GM21723 (cell line): ENCODE measurements around the gene CES2.
A peak's percentile ranks its signal among the peaks of the same experiment; 100 is the strongest.

Experiments
- ATAC-seq: cut with Tn5 transposase; IDR thresholded peaks from one replicate; pipeline ENCODE4 v1.9.1; 2021; ENCODE audit warnings: mild to moderate bottlenecking, moderate library complexity; ENCODE audit not compliant: unreplicated experiment

Gene CES2

DNA sequence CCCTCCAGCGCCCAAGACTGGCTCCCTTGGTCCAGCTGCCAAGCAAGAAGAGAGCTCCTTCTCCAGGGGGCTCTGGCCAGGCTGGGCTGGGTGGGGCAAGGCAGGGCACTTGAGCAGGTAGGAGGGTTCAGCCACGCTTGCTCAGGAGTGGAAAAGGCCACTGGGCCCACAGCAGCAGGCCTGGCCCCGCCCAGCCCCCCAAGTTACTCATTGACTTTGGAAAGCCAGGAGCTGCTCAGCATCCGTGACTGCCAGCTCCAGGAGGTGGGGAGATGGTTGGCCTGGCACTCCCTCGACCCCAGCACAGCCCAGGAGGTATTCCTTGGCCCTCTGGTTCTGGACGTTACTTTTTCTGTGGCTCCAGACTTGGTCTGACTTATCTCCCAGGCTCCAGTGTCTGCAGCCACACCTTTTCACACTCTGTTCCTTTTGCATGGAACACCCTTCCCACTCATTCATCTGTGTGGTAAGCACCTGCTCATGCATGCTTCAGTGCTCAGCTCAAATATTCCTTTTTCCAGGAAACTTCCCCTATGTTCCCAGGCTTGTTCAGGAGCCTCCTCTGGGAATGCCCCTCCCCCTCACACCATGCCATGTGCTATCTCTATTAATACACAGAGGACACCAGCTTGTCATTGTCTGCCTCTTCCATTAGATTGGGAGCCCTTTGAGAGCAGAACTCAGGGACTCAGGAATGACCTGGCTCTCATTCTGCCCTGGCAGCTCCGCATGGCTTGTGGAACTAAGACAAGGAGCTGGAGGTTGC, 16.3 kb upstream of the CES2 start, which contains the start of gene CDH16:
Gene CDH16, minus strand, starts transcription at position 83 of the 766 bp plus-strand sequence. CDS start 820 bp downstream, outside the sequence.
- no peak for ATAC-seq

DNA sequence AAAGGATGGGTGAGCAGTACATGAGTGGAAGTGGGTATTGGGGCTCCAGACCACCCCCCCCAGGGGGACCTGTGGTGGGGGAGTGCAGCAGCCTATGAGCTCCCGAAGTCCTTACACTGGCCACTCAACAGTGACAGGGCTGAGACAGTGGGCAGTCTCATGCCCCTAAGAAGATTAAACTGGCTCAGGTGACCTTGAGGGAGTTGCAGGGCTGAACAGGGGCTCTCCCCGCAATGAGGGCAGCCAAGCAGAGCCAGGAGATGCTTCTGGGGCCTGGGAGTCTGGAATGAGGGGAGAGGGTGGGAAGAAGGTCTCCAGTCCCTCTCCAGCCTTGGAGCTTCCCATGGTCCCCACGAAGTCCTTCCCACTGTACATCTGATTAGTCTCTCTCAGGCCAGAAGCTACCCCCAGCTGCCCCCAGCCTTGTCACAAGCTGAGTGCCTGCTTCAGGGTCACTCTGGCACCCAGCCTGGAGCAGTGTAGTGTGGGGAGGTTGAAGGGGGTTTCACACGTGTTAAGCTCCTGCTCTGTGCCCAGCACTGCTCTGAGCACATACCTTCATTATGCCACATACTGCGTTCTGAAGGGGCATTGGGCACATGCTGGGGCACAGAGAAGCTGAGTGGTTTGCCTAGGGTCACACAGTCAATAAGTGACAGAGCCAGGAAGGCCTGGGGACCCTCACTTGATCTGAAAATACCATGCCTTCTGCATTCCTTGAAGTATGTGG, 15.6 kb upstream of the CES2 start:
- ATAC-seq: no peak

DNA sequence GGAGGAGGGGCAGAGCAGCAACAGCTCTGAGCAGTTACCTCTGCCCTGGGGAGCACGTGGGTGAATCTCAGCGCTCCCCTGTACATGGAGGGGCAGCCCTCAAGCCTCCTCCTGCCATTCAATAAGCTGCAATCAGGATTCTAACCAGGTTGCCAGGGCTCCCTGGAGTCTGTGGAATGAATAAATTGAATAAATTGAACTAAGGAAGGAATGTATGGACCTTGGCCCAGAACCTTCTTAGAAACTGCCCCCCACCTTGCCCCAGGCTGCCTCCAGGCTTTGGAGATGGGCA, 15.1 kb upstream of the CES2 start:
- no peak for ATAC-seq

DNA sequence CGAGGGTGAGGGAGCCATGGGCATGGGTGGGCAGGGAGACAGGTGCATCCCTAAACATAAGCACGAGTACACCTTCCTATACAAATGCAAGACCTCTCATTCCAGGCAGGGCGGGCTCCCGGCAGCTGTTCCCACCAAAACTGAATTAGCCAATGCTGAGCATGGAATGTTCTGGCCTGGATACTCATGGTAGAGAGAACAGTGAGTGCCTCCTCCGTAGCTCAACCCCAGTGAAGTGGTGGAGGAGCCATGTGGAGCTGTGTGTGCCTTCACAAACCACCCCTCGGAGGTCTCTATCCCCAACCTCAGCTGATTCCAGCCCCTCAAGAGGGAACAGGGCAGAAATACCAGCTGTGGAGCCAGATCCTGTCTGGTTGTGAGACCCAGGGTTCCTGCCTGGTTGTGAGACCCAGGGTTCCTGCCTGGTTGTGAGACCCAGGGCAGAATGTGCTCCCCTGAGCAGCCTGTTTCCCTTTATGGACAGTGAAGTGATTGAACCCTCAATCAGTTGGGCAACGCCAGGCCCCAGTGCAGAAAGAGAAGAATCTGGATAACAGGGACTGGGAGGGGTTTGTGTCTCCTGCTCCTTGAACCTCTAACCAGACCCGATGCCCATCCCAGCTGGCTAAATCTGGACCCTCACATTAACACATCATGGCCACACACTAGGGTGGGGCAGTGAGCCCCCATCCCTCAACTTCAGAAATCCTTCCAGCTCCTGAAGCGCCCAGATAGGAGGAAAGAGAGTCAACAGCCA, 14.2 kb upstream of the CES2 start:
- ATAC-seq: no peak

DNA sequence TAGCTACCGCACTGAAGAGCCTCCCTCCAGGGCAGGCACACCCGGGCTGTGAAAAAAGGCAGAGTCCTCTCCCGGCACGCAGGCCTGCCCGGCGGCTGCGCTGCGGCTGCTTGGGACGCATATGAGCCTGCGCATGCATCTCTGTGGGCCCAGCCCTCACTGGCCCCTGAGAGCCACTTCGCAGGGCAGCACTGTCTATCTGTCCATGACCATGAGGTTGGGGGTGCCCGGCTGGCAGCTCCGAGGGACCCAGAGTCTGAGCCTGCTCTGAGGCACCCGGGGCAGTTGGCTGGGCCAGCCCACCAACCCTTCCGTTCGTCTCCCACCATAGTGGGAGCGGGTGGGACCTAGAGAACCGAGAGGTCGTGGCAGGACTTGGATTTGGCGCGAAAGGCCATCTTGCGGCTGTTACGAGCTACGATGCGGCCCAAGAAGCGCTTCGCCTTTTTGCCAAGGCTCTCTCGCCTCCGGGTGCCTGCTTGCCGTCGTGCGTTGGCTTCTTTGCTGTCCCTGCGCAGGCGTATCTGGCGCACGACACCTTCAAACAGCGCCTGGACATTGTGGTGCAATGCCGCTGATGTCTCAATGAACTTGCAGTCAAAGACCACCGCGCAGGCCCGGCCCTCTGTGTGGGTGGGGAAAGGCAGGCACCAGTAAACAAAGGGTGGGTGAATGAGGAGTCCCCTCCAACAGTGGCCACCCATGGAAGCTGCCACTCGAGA, 13.4 kb upstream of the CES2 start:
- no peak for ATAC-seq

DNA sequence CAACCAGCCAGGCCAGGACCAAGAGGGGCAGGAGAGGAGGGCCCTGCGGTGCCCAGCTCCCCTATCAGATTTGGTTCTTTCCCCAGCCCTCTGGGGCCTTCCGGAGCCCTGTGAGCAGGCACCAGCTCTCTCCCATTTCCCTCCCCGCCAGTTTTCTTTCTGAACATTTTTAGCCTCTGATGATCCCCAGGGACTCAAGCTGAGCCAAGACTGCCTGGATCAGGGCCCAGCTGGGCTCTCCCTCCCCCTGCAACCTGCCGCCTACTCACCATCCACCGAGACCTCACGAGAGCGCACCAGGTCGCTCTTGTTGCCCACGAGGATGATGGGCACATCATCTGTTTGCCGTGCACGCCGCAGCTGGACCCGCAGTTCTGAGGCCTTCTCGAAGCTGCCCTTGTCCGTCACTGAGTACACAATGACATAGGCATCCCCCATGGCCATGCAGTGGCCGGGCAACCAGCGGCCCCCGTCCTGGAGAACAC, 12.0 kb upstream of the CES2 start:
- no peak for ATAC-seq

DNA sequence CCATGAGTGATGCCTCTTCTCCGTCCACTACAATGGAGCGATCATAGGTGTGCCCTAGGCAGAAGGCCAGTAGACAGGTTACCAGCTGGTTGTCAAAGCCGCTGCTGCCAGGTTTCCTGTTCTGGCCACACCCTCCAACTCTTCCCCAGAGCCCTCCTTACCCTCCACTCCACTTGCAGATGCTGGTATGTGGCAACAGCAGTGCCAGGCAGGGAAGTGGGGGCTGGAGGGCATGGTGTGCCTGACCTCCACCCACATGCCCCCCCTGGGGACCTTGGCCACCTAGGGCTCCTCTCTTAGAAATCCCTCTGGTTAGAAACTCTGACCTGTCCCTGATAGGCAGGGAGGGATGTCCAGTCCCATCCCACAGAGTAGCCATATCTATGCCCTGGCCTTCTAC, 11.4 kb upstream of the CES2 start:
- ATAC-seq: no peak

DNA sequence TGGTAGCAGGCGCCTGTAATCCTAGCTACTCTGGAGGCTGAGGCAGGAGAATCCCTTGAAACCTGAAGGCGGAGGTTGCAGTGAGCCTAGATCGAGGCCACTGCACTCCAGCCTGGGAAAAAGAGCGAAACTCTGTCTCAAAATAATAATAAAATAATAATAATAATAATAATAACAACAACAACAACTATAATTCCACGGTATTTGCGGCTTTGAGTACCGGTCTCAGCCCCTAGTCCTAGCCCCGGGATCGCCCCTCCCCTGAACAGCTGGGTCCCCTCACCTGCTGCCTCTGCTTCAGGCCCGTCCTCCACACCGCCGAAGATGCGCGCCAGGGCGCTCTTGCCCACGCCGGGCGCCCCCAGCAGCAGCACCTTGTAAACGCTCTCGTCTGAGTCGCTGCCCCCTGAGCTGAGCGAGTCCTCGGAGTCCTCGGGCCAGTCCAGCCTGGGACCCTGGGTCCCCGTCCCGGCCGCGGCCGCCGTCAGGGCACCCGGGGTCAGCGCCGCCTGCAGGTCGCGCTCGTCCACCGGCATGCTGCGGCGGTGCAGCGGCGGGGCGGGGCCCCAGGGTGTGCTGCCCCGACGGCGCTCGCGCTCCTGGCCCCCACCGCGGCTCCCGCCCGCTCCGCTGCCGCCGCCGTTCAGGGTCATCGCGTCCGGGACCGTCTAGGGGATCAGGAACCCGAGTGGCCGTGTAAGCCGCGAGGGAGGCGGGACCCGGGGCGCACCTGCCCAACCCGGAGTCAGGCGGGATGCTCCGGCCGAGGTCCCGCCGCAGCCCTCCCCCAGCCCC, 10.6 kb upstream of the CES2 start:
- ATAC-seq: peak; percentile 50

DNA sequence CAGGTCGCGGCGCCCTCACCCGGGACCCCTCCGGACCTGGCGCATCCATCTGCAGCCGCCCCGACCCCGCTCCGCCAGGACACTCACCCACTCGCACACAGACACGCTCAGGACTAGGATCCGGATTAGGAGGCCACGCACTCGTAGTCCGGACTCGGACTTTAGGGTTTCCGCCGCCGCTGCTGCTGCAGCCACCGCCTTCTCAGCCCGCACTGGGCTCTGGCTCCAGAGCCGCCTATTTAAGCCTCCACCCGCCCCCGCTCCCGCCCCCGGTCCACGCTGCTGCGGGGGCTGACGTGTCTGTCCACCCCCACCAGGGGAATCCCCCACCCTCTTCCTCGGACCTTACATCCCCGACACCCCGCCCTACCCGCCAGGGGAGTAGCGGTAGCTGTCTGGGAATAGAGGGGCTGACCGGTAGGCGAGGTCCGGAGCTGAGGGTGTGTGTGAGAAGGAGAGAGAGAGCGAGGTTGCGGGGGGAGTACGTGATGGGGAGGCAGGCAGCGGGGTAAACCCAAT, 9.9 kb upstream of the CES2 start, which contains the start of gene RRAD:
Gene RRAD, minus strand, starts transcription at position 214 of the 519 bp plus-strand sequence. CDS start 356 bp downstream, outside the sequence.
- ATAC-seq: peak; percentile 11

DNA sequence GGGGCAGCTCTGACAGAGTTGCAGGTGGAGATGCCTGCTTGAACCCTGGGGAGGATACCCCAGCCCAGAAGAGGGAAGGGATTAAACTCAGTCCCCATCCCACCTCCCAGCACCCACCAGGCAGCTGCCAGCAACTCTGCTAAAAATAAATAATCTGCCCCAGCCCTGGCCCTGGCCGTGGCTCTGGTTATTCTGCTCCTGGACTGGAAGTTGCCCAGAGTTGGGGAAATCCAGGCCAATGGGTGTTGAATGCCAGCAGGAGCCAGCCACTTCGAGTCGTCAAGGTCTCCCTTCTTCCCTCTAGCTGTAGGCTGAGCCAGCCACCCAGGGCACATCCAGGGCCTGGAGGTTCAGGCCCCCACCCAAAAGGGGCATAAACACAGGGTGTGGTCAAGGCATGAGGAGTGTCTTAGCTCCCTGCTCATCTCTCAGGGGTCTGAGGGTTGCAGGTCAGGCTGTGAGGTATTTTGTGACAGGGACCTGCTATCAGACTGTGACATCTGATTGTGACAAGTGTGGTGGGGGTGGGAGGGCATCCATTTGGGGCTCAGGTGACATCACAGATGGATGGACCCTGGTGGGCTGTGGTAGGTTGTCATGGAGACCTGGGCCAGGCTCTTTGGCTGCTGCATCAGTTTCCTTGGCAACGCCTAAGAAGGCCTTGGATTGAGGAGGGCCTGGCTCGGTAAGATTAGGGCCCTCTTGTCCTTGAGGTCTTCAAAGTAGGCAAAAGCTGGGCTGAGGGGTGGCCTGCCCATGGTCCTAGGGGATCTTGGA, 9.0 kb upstream of the CES2 start:
- no peak for ATAC-seq

DNA sequence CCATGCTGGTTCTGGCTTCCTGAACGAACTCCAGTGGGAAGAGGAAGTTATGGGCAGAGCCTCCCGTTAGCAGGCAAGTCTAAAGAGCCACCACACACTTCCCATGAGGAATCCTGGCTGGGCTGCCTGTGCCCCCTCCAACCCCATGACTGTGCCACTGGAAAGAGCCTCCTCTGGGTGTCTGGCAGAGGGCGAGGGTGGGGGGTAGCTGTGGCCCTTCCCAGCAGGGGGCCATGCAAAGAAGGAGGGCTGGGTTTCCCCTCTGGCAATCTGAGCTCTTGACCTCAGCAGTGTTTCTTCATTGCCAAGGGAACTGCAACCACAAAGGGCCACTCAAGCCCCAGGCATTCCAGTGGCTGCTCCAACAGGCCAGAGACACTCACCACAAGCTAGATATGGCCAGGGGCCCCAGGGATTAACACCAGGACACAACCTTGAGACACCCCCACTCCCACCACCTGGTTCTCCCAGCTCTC, 8.3 kb upstream of the CES2 start:
- ATAC-seq: no peak

DNA sequence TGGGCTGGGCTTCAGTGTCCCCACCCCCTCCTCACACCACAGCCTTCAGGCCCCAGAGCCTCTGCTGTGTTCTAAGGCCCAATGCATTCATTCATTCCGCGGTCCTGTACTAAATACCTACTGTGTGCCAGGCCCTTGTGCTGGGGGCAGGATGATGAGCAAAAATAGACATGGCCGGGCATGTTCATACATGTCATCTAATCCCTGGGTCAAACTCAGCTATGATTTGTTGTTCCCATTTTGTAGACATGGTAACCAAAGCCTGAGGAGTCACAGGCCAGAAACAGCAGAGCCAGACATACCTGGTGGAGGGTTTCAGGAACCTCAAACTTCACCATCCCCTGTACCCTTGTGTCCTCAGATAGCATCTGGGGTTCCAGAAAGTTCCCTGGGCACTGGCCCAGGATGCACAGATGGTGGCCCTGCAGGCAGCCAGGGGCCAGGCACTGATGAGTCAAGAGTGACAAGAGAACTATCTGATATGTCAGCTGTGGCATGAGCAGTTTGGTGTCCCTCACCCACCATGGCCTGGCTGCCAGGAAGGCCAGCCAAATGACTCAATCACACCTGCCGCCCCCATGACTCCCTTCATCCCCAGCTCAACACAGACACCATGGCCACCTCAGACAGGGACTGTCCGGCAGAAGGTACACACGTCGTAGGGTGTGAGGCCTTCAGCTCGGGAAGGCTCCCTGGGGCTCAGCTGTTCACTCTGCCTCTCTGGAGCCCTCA, 7.2 kb upstream of the CES2 start:
- ATAC-seq: no peak

DNA sequence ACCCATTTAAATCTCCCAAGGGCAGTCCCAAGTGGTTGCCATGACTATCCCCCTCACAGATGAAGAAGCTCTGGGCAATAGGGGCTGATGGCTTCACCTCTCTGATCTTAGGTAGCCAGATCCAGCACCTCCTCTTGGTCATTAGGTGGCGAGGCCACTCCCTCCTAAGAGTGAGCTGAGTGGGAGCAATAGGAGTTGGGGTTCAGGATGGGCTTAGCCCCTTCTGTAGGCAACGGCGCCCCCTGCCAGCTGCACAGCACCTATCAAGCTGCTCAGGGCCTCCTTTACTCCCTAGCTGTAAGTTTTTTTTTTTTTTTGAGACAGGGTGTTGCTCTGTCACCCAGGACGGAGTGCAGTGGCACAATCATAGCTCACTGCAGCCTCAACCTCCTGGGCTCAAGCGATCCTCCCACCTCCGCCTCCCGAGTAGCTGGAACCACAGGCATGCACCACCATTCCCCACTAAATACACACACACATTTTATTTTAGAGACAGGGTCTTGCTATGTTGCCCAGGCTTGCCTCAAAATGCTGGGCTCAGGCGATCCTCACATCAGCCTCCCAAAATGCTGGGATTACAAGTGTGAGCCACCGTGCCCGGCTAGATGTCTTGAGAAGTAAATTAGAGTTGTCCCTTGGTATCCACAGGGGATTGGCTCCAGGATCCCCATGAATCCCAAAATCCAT, 6.5 kb upstream of the CES2 start:
- ATAC-seq: no peak

DNA sequence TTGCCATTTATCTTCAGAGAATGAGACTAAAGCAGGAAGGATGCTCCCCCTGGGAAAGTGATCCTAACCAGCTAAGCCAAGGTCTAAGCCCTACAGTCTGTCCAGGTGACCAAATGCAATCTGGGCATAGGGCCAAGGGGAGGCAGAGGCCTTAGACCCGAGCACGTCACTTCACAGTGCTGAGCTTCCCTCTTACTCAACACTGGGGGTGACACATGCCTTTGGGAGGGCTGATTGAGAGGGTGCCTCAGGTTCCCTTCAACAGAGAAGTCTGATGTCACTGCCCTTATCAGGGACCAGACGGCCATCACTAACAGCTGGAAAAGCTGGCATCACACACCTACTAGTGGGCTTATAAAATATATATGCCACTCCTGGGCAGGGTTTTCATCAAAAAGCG, 5.1 kb upstream of the CES2 start:
- ATAC-seq: no peak

DNA sequence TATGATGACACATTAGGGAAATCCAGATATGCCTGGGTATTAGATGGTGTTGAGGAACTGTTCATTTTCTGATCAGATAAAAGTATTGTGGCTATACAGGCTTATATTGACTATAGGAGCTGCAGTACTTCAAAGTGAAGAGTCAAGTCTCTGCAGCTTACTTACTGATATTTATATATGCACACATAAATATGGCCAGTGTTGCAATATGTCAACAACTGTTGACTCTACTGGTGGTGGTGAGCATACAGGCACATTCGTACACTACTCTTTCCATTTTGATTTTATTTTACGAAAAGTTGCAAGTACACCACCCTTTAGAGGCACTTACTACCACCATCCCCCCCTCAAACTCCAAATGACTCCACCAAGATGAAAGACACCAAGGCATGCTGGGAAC, 3.7 kb upstream of the CES2 start:
- no peak for ATAC-seq

DNA sequence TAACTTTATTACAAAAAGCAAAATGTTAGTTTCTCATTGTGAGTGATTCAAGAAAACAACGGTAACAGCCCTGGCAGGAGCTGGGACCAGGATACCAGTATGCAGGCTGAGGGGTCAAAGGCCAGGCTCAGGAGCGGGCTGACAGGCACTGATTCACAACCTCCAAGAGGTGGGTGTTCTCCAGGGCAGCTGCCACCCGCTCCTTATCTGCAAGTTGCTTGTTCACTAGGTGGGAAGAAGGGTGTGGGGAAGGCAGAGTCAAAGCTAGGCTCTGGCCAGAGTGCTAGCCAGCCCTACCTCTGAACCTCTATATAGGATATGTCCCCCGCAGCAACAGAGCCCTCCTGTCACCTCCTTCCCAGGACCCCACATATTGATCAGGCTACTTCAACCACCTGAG, 3.2 kb upstream of the CES2 start:
- ATAC-seq: no peak

DNA sequence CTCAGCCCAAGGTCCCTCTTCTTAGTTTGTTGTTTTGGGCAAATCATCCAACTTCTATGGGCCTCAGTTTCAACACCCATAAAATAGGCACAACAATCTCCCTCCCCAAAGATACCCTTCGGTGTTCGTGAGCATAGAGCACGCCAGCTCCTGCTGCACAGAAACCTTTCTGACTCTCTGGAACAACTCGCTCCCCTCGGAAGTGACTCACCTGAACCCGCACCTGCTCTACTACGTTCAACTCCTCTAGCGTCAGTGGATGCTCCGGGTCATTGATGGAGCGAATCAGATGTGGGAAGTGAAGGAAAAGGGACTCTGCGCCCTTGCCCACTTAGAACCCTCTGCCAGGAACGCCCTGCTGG, 1.6 kb upstream of the CES2 start:
- peak; percentile 8 for ATAC-seq
